ENCODE results near the gene FGGY.
"Not testable (repeated sequence)": the region's sequence is repeated elsewhere in the genome, so short reads cannot be mapped to it uniquely, and the experiment has no call there.

Gene FGGY

DNA sequence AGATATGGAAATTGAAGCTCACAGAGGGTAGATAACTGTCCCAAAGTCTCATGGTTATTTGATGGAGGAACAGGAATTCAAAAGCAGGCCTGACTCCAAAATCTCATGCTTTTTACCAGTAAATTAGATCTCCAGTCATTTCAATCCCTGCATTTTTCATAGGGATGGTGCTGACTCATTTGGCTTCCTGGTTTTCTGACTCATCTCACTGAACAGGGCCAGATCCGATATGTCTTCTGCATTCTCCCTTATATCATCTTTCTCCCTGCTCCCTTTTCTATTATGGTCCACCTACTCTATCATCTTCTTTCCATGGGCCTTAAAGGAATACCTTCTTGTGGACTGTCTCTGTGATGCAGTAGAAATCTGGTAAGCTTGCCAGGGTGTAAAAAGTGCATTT lies 187.2 kb downstream of the FGGY start:
- H3K9ac ChIP-seq (ENCODE audit: low read depth in 1 of 2, low read length in 2 of 2) = no peak overlapping the region
- no peak overlapping the region for H3K4me3 ChIP-seq (ENCODE audit: low read depth in 1 of 2, low read length in 2 of 2)
- H3K9me3 ChIP-seq (ENCODE audit: control insufficient read depth in 1 of 2, low read length in 2 of 2) = no peaks in the 10 kb centered on the region
- no peaks in the 10 kb centered on the region for H3K27me3 ChIP-seq (ENCODE audit: control insufficient read depth in 1 of 2, insufficient read depth in 2 of 2, low read length in 2 of 2)
- H3K27ac ChIP-seq (ENCODE audit: low read depth, low read length) = no peak overlapping the region
- H3K4me1 ChIP-seq (ENCODE audit: control insufficient read depth in 1 of 2, insufficient read depth in 2 of 2, low read length in 2 of 2) = peaks cover 0 to 15% of the 10 kb centered on the region in 2 donors
- H3K36me3 ChIP-seq (ENCODE audit: control insufficient read depth in 1 of 2, insufficient read depth in 2 of 2, low read length in 2 of 2) = no peaks in the 10 kb centered on the region

DNA sequence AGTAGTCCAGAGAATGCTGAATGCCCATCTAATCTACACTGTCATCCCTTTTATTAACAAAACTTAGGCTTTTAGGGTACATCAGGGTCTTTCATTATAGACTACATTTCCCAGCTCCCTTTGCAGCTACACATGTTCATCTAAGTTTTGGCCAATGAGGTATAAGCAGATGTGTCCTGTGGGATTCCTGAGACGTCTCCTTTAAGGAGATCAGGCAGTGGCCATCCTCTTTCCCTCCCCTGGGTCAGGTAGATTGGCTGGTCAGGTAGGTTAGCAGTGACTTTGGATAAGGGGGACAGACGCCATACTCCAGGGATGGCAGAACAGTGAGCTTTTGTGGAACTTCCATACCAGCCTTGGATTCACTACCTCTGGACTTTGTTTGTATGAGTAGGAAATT lies 188.3 kb downstream of the FGGY start:
- H3K36me3 ChIP-seq (ENCODE audit: control insufficient read depth in 1 of 2, insufficient read depth in 2 of 2, low read length in 2 of 2) = no peaks in the 10 kb centered on the region
- no peak overlapping the region for H3K4me3 ChIP-seq (ENCODE audit: low read depth in 1 of 2, low read length in 2 of 2)
- H3K27me3 ChIP-seq (ENCODE audit: control insufficient read depth in 1 of 2, insufficient read depth in 2 of 2, low read length in 2 of 2) = no peaks in the 10 kb centered on the region
- H3K27ac ChIP-seq (ENCODE audit: low read depth, low read length) = no peak overlapping the region
- H3K9ac ChIP-seq (ENCODE audit: low read depth in 1 of 2, low read length in 2 of 2) = no peak overlapping the region
- peaks cover 0 to 6% of the 10 kb centered on the region in 2 donors for H3K4me1 ChIP-seq (ENCODE audit: control insufficient read depth in 1 of 2, insufficient read depth in 2 of 2, low read length in 2 of 2)
- no peaks in the 10 kb centered on the region for H3K9me3 ChIP-seq (ENCODE audit: control insufficient read depth in 1 of 2, low read length in 2 of 2)

DNA sequence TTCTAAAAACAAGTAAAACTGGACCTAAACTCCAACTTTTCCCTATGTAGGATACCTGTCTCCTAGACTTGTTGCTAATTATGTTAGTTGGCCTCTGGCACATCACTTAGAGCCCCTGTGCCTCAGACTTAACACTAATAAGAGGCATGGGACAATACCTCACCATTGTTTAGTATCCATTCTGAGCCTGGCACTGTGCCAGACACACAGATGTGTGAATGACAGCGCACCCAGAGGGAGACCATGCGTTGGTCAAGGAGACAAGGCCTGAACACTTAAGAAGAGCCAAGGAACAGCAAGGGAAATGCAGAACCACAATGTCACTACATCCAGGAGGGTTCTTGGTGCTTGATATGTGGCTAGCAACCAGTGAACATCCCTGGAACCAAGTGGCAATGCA lies 189.1 kb downstream of the FGGY start:
- H3K27ac ChIP-seq (ENCODE audit: low read depth, low read length) = no peak overlapping the region
- no peaks in the 10 kb centered on the region for H3K4me1 ChIP-seq (ENCODE audit: control insufficient read depth in 1 of 2, insufficient read depth in 2 of 2, low read length in 2 of 2)
- no peak overlapping the region for H3K9ac ChIP-seq (ENCODE audit: low read depth in 1 of 2, low read length in 2 of 2)
- H3K27me3 ChIP-seq (ENCODE audit: control insufficient read depth in 1 of 2, insufficient read depth in 2 of 2, low read length in 2 of 2) = no peaks in the 10 kb centered on the region
- H3K36me3 ChIP-seq (ENCODE audit: control insufficient read depth in 1 of 2, insufficient read depth in 2 of 2, low read length in 2 of 2) = no peaks in the 10 kb centered on the region
- H3K4me3 ChIP-seq (ENCODE audit: low read depth in 1 of 2, low read length in 2 of 2) = no peak overlapping the region
- H3K9me3 ChIP-seq (ENCODE audit: control insufficient read depth in 1 of 2, low read length in 2 of 2) = no peaks in the 10 kb centered on the region

DNA sequence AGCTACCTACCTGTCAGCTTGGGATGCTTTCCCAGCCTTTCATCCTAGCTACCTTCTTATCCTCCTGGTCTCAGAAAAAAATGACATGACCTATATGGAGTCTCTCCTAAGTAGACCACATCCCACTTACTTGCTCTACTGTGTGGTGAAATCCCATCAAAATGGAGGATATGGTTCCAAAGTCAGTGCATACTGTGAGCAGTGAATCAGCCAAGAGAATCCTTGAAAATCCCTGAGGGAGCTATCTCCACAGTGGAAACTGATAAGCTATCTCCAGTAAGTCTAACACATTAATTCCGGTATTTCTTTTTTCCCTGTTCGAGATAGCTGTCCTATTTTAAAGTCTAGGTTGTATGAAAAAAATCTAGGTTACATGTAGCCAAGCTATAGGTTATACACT lies 189.7 kb downstream of the FGGY start:
- Histone ChIP-seq H3K36me3 (ENCODE audit: control insufficient read depth in 1 of 2, insufficient read depth in 2 of 2, low read length in 2 of 2) (no peaks in the 10 kb centered on the region), H3K9me3 (ENCODE audit: control insufficient read depth in 1 of 2, low read length in 2 of 2) (no peaks in the 10 kb centered on the region), H3K9ac (ENCODE audit: low read depth in 1 of 2, low read length in 2 of 2) (no peak overlapping the region), H3K4me3 (ENCODE audit: low read depth in 1 of 2, low read length in 2 of 2) (no peak overlapping the region), H3K27ac (ENCODE audit: low read depth, low read length) (no peak overlapping the region), H3K4me1 (ENCODE audit: control insufficient read depth in 1 of 2, insufficient read depth in 2 of 2, low read length in 2 of 2) (no peaks in the 10 kb centered on the region), H3K27me3 (ENCODE audit: control insufficient read depth in 1 of 2, insufficient read depth in 2 of 2, low read length in 2 of 2) (no peaks in the 10 kb centered on the region)

DNA sequence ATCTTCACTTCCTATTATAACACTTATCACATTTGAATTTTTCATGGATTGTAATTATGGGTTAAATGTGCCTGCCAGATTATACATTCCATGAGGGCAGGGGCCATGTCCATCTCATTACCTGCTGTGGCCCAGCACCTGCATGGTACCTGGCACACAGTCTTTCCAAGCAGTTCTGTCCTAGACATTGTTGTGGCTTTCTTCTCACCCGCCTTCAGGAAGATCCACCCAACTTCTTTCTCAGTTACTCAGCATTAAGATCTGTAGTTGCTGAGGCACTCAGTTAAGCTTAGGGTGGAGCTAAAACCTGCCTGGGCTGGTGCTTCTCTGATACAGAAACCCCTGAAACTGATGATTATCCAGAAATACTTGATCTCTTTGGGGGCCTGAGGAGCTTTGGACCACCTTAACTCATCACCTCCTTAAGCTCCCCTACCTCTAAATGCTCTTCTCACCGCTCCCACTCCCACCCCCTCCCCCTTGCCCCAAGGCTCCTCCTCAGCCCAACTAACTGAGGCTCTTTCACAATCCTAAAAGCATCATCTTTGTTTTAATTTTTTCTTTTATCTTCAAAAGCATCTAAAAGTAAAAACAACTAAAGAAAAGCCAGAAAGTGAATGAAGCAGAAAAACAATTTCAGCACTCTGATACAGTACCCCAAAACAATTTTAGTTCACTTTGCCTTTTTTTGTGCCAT lies 190.6 kb downstream of the FGGY start:
- no peaks in the 10 kb centered on the region for H3K36me3 ChIP-seq (ENCODE audit: control insufficient read depth in 1 of 2, insufficient read depth in 2 of 2, low read length in 2 of 2)
- no peaks in the 10 kb centered on the region for H3K4me1 ChIP-seq (ENCODE audit: control insufficient read depth in 1 of 2, insufficient read depth in 2 of 2, low read length in 2 of 2)
- H3K9ac ChIP-seq (ENCODE audit: low read depth in 1 of 2, low read length in 2 of 2) = no peak overlapping the region
- H3K4me3 ChIP-seq (ENCODE audit: low read depth in 1 of 2, low read length in 2 of 2) = no peak overlapping the region
- H3K27me3 ChIP-seq (ENCODE audit: control insufficient read depth in 1 of 2, insufficient read depth in 2 of 2, low read length in 2 of 2) = no peaks in the 10 kb centered on the region
- H3K9me3 ChIP-seq (ENCODE audit: control insufficient read depth in 1 of 2, low read length in 2 of 2) = no peaks in the 10 kb centered on the region
- H3K27ac ChIP-seq (ENCODE audit: low read depth, low read length) = no peak overlapping the region

DNA sequence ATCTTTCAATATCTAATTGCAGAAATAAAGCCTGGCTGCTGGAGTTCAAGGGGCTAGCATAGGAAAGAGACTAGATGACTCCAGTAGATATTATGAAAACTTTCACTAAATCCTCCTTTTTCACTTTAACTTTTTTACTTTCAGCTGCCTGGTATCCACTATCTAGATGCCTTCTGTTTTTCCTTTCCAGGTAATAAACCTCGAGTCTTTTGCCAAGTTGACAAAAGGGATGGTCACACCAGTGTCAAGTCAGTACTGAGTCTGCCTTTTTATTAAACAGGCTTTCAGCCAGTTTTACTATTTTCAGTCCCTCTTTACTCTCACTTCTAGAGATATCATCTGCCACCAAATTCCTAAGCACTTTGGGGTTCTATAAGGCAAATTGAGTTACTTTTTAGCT lies 195.6 kb downstream of the FGGY start:
- H3K27me3 ChIP-seq (ENCODE audit: control insufficient read depth in 1 of 2, insufficient read depth in 2 of 2, low read length in 2 of 2) = no peaks in the 10 kb centered on the region
- H3K9ac ChIP-seq (ENCODE audit: low read depth in 1 of 2, low read length in 2 of 2) = no peak overlapping the region
- no peaks in the 10 kb centered on the region for H3K4me1 ChIP-seq (ENCODE audit: control insufficient read depth in 1 of 2, insufficient read depth in 2 of 2, low read length in 2 of 2)
- no peak overlapping the region for H3K27ac ChIP-seq (ENCODE audit: low read depth, low read length)
- H3K36me3 ChIP-seq (ENCODE audit: control insufficient read depth in 1 of 2, insufficient read depth in 2 of 2, low read length in 2 of 2) = no peaks in the 10 kb centered on the region
- H3K4me3 ChIP-seq (ENCODE audit: low read depth in 1 of 2, low read length in 2 of 2) = no peak overlapping the region
- no peaks in the 10 kb centered on the region for H3K9me3 ChIP-seq (ENCODE audit: control insufficient read depth in 1 of 2, low read length in 2 of 2)

DNA sequence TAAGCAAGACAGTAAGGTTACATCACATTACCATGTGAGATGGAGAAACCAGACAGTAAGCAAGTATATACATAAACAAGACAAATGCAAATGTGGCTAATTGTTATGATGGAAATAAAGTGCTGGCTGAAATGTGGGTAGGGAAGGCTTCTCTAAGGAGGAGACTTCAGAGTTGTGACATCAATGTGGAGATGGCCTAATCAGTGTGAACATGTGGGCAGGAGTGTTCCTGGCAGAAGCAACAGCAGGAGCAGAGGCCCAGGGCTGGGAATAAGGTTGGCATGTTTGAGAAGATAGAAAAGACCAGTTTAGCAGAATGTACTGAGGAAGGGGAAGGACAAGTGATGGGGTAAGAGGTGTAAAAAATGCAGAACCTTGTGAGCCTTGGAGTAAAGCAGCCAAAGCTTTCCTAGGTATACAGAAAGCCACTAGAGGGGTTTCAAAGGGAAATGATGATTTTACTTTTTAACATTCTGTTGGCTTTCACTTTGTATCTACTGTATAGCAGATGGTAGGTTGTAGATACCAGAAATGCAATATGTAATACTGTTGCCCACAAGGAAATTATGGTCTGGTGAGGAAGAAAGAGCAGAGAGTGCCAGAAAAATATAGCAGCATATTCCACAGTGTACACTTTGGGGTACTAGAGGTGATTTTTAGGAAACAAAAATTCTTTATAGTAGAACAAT lies 197.4 kb downstream of the FGGY start:
- no peak overlapping the region for H3K27ac ChIP-seq (ENCODE audit: low read depth, low read length)
- peaks cover 2 to 10% of the 10 kb centered on the region in 2 donors for H3K4me1 ChIP-seq (ENCODE audit: control insufficient read depth in 1 of 2, insufficient read depth in 2 of 2, low read length in 2 of 2)
- H3K9me3 ChIP-seq (ENCODE audit: control insufficient read depth in 1 of 2, low read length in 2 of 2) = no peaks in the 10 kb centered on the region
- H3K36me3 ChIP-seq (ENCODE audit: control insufficient read depth in 1 of 2, insufficient read depth in 2 of 2, low read length in 2 of 2) = no peaks in the 10 kb centered on the region
- no peaks in the 10 kb centered on the region for H3K27me3 ChIP-seq (ENCODE audit: control insufficient read depth in 1 of 2, insufficient read depth in 2 of 2, low read length in 2 of 2)
- H3K4me3 ChIP-seq (ENCODE audit: low read depth in 1 of 2, low read length in 2 of 2) = no peak overlapping the region
- H3K9ac ChIP-seq (ENCODE audit: low read depth in 1 of 2, low read length in 2 of 2) = no peak overlapping the region

DNA sequence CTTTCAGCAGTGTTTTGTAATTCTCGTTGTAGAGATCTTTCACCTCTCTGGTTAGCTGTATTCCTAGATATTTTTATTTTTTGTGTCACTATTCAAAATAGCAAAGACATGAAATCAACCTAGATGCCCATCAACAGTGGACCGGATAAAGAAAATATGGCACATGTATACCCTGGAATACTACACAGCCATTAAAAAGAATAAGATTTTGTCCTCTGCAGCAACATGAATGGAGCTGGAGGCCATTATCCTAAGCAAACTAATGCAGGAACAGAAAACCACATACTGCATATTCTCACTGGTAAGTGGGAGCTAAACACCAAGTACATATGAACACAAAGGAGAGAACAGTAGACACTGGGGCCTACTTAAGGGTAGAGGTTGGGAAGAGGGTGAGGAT lies 199.3 kb downstream of the FGGY start:
- H3K27ac ChIP-seq (ENCODE audit: low read depth, low read length); H3K9ac ChIP-seq (ENCODE audit: low read depth in 1 of 2, low read length in 2 of 2); H3K9me3 ChIP-seq (ENCODE audit: control insufficient read depth in 1 of 2, low read length in 2 of 2); H3K27me3 ChIP-seq (ENCODE audit: control insufficient read depth in 1 of 2, insufficient read depth in 2 of 2, low read length in 2 of 2); H3K4me3 ChIP-seq (ENCODE audit: low read depth in 1 of 2, low read length in 2 of 2); H3K36me3 ChIP-seq (ENCODE audit: control insufficient read depth in 1 of 2, insufficient read depth in 2 of 2, low read length in 2 of 2): not testable (repeated sequence)
- peaks cover 12 to 24% of the 10 kb centered on the region in 2 donors for H3K4me1 ChIP-seq (ENCODE audit: control insufficient read depth in 1 of 2, insufficient read depth in 2 of 2, low read length in 2 of 2)

DNA sequence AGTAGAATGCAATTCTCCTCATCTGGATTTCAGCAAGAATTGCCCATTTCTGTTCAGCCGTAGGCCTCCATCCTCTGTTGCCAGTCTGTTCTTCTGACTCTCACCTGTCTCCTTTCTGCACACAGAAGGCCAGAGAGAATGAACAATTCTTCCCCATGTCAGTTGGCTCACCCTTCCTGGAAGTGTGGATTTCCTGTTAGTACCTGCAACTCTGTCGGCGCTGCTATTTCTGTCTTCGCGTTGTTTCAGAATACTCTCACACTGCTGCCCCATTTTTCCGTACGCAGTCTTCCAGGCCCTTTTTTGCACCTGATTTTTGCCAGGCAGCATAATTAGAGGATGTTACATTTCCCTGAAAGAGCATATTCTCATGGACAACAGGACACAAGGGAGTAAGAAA lies 200.7 kb downstream of the FGGY start:
- H3K9me3 ChIP-seq (ENCODE audit: control insufficient read depth in 1 of 2, low read length in 2 of 2) = no peaks in the 10 kb centered on the region
- no peak overlapping the region for H3K27ac ChIP-seq (ENCODE audit: low read depth, low read length)
- H3K36me3 ChIP-seq (ENCODE audit: control insufficient read depth in 1 of 2, insufficient read depth in 2 of 2, low read length in 2 of 2) = no peaks in the 10 kb centered on the region
- H3K4me3 ChIP-seq (ENCODE audit: low read depth in 1 of 2, low read length in 2 of 2) = no peak overlapping the region
- H3K27me3 ChIP-seq (ENCODE audit: control insufficient read depth in 1 of 2, insufficient read depth in 2 of 2, low read length in 2 of 2) = no peaks in the 10 kb centered on the region
- H3K4me1 ChIP-seq (ENCODE audit: control insufficient read depth in 1 of 2, insufficient read depth in 2 of 2, low read length in 2 of 2) = peaks cover 12 to 24% of the 10 kb centered on the region in 2 donors
- no peak overlapping the region for H3K9ac ChIP-seq (ENCODE audit: low read depth in 1 of 2, low read length in 2 of 2)

DNA sequence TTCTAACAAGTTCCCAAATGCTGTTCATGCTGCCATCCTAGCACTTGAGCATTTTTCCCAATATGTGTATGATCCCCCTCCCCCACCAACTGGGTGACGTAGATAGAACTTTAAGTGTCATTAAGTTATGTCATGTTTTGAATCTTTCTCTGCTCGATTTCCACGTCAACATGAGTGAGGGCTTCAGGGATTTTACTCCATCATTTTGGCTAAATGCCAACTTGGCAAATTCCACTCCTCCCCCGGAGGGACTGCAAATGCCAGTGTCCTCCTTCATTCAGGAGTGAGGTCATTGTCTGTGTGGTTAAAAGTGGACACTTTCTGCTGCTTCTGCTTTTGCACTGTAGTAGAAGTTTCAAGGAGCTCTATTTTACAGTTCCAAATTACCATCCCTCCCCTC lies 201.7 kb downstream of the FGGY start:
- H3K9me3 ChIP-seq (ENCODE audit: control insufficient read depth in 1 of 2, low read length in 2 of 2) = no peaks in the 10 kb centered on the region
- H3K27ac ChIP-seq (ENCODE audit: low read depth, low read length) = no peak overlapping the region
- peaks cover 12 to 24% of the 10 kb centered on the region in 2 donors for H3K4me1 ChIP-seq (ENCODE audit: control insufficient read depth in 1 of 2, insufficient read depth in 2 of 2, low read length in 2 of 2)
- H3K36me3 ChIP-seq (ENCODE audit: control insufficient read depth in 1 of 2, insufficient read depth in 2 of 2, low read length in 2 of 2) = no peaks in the 10 kb centered on the region
- H3K4me3 ChIP-seq (ENCODE audit: low read depth in 1 of 2, low read length in 2 of 2) = peak overlapping the region in 1 of 2 donors; percentile 30
- H3K27me3 ChIP-seq (ENCODE audit: control insufficient read depth in 1 of 2, insufficient read depth in 2 of 2, low read length in 2 of 2) = no peaks in the 10 kb centered on the region
- no peak overlapping the region for H3K9ac ChIP-seq (ENCODE audit: low read depth in 1 of 2, low read length in 2 of 2)
